Right lobe of liver (tissue), 6 donors: ENCODE data around the gene CDY2B. TPM values are rescaled to one million over a fixed set of nuclear protein-coding genes. Genes with fewer than 3 reads are reported as not detected.
"Not testable (repeated sequence)": the region's sequence is repeated elsewhere in the genome, so short reads cannot be mapped to it uniquely, and the experiment has no call there.

Source experiments
- ATAC-seq, 4 donors: fragments of 200-7000 bp; cut with Tn5 transposase; one replicate each; pipeline ENCODE4 v1.9.1; 2020; ENCODE audit warnings: mild to moderate bottlenecking in 4 of 4, moderate library complexity in 4 of 4
- DNase-seq, 3 donors: peaks; one replicate each; pipeline ENCODE4 v3.0.0-alpha.2; 2020
- H3K27ac ChIP-seq, 3 donors: fragments of 200-600 bp; one replicate each; pipeline ENCODE4 v1.8.0; 2022
- H3K27me3 ChIP-seq, 2 donors: fragments of 200-600 bp; one replicate each; pipeline ENCODE4 v1.8.0; 2022
- H3K36me3 ChIP-seq, 4 donors: fragments of 200-600 bp; sonication (generic) in 1 of 4; one replicate each; pipeline versions ENCODE4 v1.5.1 to v1.8.0; 2017 to 2022; ENCODE audit warnings: control low read depth in 1 of 4
- H3K4me1 ChIP-seq, 4 donors: fragments of 200-600 bp; sonication (generic) in 1 of 4; one replicate each; pipeline versions ENCODE4 v1.5.1 to v1.8.0; 2017 to 2022; ENCODE audit warnings: control low read depth in 1 of 4
- H3K4me3 ChIP-seq, 3 donors: fragments of 200-600 bp; one replicate each; pipeline ENCODE4 v1.8.0; 2022
- H3K9me3 ChIP-seq, 4 donors: fragments of 200-600 bp; sonication (generic) in 1 of 4; one replicate each; pipeline versions ENCODE4 v1.5.1 to v1.8.0; 2017 to 2022; ENCODE audit warnings: control low read depth in 1 of 4
- WGBS: methylation state at CpG from one replicate; pipeline ENCODE4 v1.1.6; 2018; ENCODE audit warnings: low coverage, low lambda C conversion rate; ENCODE audit not compliant: insufficient coverage; ENCODE audit errors: missing lambda C conversion rate; 5-methylcytosine and 5-hydroxymethylcytosine counted together
- intact Hi-C, 2 donors: fragments of 100-400 bp; cut with DNase I; formaldehyde crosslinking; loops; one replicate each; pipeline versions ENCODE4 v1.11.2 to v1.14.1; 2022
- long read RNA-seq: library from polyadenylated mRNA; unstranded; transcript quantifications from one replicate; pipeline ENCODE4 v2.0.0, GENCODE V29; 2019
- total RNA-seq, 6 experiments: library from RNA; depleted of rRNA in 2 of 6; stranded (reverse); fragments of >200 nt in 2 of 6; fragmentation: NEBNext Ultra II Directional in 3 of 6; extraction: Animal tissue kit (Norgen Biotek cat#: 25700) in 3 of 6; gene quantifications; one replicate each; pipeline versions ENCODE4 v1.1.0 to v1.2.4, GENCODE V29; 2016 to 2023
- donor health status: DM: no; HTN: yes; CAD: no.
- donor health status: DM: no; HTN: no; CAD: no.
- donor health status: DM: no; HTN: no; CAD: no.
- donor health status: DM: no; HTN: yes; CAD: no.
- donor health status: DM: no; HTN: yes; CAD: no.

The CDY2B gene, protein sequence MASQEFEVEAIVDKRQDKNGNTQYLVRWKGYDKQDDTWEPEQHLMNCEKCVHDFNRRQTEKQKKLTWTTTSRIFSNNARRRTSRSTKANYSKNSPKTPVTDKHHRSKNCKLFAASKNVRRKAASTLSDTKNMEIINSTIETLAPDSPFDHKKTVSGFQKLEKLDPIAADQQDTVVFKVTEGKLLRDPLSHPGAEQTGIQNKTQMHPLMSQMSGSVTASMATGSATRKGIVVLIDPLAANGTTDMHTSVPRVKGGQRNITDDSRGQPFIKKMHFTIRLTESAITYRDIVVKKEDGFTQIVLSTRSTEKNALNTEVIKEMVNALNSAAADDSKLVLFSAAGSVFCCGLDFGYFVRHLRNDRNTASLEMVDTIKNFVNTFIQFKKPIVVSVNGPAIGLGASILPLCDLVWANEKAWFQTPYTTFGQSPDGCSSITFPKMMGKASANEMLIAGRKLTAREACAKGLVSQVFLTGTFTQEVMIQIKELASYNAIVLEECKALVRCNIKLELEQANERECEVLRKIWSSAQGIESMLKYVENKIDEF
- not detected for total RNA-seq
- long read RNA-seq: 0 reads

GRCh38 chrY:17880120-17880519 is at the start of gene CDY2B:
TSS of gene CDY2B (minus strand) at chrY:17880220. CDS start at chrY:17879892, 328 bp downstream.
- intact Hi-C loops, DNase-seq, H3K4me1 ChIP-seq, ATAC-seq, H3K36me3 ChIP-seq, H3K4me3 ChIP-seq, H3K9me3 ChIP-seq, H3K27ac ChIP-seq, H3K27me3 ChIP-seq: not testable (repeated sequence)
- WGBS: no CpG with 5 or more reads among the region's 2 CpGs

GRCh38 chrY:17908009-17908408 is 28.0 kb upstream of the CDY2B start:
- ATAC-seq: not testable (repeated sequence)
- no CpG with 5 or more reads among the region's 3 CpGs for WGBS

GRCh38 chrY:17907351-17907750 is 27.3 kb upstream of the CDY2B start:
- no CpG with 5 or more reads among the region's 2 CpGs for WGBS
- H3K9me3 ChIP-seq, intact Hi-C loops, ATAC-seq, H3K27me3 ChIP-seq, H3K4me3 ChIP-seq, H3K36me3 ChIP-seq, DNase-seq, H3K27ac ChIP-seq, H3K4me1 ChIP-seq: not testable (repeated sequence)

More at GRCh38 chrY:17908009-17908408, 28.0 kb upstream of the CDY2B start:
- H3K4me1 ChIP-seq, H3K4me3 ChIP-seq, H3K27ac ChIP-seq, H3K9me3 ChIP-seq, H3K27me3 ChIP-seq, DNase-seq, intact Hi-C loops, H3K36me3 ChIP-seq: not testable (repeated sequence)

- H3K36me3 ChIP-seq, H3K27ac ChIP-seq, intact Hi-C loops, H3K4me1 ChIP-seq, ATAC-seq, H3K9me3 ChIP-seq, H3K4me3 ChIP-seq, H3K27me3 ChIP-seq, DNase-seq: not testable (repeated sequence)
- no CpG with 5 or more reads among the region's 2 CpGs for WGBS
Measured at GRCh38 chrY:17881697-17882096, 1.7 kb upstream of the CDY2B start.

DNA sequence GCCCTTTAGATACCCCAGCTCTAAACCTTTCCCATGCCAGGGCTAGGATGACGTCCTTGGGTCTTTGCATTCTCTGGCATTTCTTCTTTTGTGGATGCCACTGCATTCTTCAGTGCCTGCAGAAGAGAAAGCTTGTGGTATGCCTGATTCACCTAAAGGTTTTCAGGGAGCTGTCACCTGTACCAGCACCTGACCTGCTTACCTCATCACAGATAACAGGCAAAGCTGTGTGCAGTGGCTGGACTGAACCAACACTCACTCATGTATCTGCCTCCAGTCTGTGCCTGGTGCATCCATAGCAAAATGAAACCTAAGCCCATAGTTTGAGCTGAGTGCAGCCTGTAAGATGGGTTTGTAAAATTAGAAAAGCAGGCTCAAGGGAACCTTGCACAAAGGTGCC is 3.3 kb downstream of the CDY2B start:
- H3K27me3 ChIP-seq, H3K4me3 ChIP-seq, H3K4me1 ChIP-seq, H3K27ac ChIP-seq, H3K9me3 ChIP-seq, ATAC-seq, DNase-seq, intact Hi-C loops, H3K36me3 ChIP-seq: not testable (repeated sequence)
- WGBS: no CpG with 5 or more reads among the region's 1 CpG

DNA sequence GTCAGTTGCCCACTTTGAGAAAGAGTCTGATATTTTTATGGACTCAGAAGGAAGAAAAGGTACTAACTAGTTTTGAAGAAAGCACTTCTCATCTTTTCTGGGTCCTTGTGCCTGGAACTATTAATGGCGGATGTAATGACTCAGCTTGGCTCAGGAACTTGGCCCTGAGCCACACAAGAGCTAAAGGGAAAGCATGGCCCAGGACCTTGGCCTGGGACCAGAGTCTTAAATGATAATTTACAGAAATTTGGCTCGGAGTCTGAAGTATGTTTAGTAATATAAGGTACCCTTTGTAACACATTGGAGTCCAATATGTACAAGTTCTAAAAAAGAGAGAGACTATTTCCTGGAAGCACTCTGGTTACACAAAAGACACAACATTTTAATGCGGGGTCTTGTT is 4.6 kb downstream of the CDY2B start:
- H3K4me3 ChIP-seq, H3K27me3 ChIP-seq, DNase-seq, intact Hi-C loops, H3K36me3 ChIP-seq, H3K9me3 ChIP-seq, H3K27ac ChIP-seq, H3K4me1 ChIP-seq: not testable (repeated sequence)
- WGBS: no CpG with 5 or more reads among the region's 3 CpGs
- peak in 1 of 4 donors; percentile 58 for ATAC-seq

DNA sequence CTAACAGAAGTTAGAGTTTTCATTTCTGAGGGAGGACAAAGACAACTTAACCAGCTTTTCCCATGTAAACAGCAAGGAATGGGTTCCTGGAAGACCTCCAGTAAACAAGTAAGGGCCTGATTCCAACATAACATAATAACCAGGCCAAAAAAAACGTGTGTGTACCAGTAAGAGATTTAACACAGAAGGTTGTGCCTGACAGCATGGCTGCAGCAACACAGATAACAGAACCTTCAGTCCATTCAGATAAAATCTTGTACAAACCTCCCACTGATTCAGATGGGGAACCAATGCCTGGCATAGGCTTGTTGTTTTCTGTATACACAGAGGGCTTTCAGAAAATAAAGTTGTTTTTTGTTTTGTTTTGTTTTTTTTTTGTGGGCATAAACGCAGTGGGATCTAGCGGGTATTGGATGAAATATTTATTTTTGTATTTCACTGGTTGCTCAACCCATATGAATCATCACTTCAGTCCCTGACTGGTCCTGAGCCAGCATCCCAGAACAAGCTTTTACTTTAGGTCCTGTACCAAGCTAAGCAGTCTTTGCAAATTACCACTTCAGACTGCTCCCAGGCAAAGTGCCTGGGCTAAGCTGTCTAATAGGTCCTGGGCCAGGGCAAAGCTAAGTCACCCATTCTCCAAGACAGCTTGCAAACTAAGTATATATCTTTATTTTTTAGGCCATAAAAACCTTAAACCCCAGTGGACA is 8.7 kb downstream of the CDY2B start:
- intact Hi-C loops, H3K4me3 ChIP-seq, H3K27me3 ChIP-seq, H3K36me3 ChIP-seq, H3K9me3 ChIP-seq, DNase-seq, H3K27ac ChIP-seq, H3K4me1 ChIP-seq: not testable (repeated sequence)
- no CpG with 5 or more reads among the region's 3 CpGs for WGBS
- ATAC-seq: peak in 1 of 4 donors; percentile 89

- H3K27me3 ChIP-seq, H3K4me1 ChIP-seq, H3K4me3 ChIP-seq, ATAC-seq, H3K9me3 ChIP-seq, H3K27ac ChIP-seq, H3K36me3 ChIP-seq, DNase-seq, intact Hi-C loops: not testable (repeated sequence)
- no CpG with 5 or more reads among the region's 3 CpGs for WGBS
Measured at GRCh38 chrY:17870737-17871136, 9.3 kb downstream of the CDY2B start.

DNA sequence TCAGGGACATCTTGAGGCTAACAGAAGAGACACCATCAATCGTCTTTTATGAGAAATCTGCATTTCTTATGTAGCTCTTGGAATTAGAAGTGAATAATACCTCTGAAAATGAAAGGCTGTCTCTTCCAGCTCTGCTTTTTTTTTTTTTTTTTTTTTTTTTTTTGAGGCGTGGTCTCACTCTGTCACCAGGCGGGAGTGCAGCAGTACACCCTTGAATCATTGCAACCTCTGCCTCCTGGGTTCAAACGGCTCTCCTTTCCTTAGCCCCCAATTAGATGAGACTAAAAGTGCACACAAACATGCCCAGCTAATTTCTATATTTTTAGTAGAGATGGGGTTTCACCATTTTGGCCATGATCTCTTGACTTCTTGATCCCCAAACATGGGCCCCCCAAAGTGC is 12.2 kb downstream of the CDY2B start:
- H3K27ac ChIP-seq, H3K36me3 ChIP-seq, H3K9me3 ChIP-seq, intact Hi-C loops, H3K4me1 ChIP-seq, H3K27me3 ChIP-seq, DNase-seq, ATAC-seq, H3K4me3 ChIP-seq: not testable (repeated sequence)
- WGBS: no CpG with 5 or more reads among the region's 4 CpGs

DNA sequence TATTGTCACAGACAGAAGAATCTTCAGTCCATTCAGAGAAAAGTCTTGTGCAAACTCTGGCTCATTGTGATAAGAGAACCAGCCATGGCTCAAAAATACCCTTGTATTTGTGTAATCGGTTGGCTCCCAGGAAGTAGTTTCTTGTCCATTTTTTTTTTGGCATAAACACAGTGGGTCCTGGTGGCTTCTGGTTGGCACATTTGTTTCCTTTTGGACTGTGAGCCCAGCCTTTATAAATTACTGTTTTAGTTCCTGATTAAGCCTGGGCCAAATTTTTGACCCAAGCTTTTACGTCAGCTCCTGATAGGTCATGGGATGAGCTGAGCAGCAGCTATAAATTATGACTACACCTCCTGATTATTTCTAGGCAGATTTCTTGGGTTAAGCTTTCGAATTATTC is 19.4 kb downstream of the CDY2B start:
- DNase-seq, H3K9me3 ChIP-seq, H3K27ac ChIP-seq, H3K4me1 ChIP-seq, H3K4me3 ChIP-seq, H3K36me3 ChIP-seq, intact Hi-C loops, H3K27me3 ChIP-seq: not testable (repeated sequence)
- no CpG with 5 or more reads among the region's 3 CpGs for WGBS
- peak in 1 of 4 donors; percentile 72 for ATAC-seq
